Stimulated activated memory B cell treated with anti-CD40 and anti-IgM and Interleukin-4, amounts not matched to agents 10 μg/mL and 1 μg/mL and 100 μg/mL, for 72 hours (primary cell): ENCODE results near the gene NMU.
"Not testable (repeated sequence)": the region's sequence is repeated elsewhere in the genome, so short reads cannot be mapped to it uniquely, and the experiment has no call there.

Source experiments
- ATAC-seq: fragments of 150-1000 bp; cut with Tn5 transposase; 2 replicates; pipeline ENCODE4 v1.10.0; 2021
- H3K27ac Mint-ChIP-seq: one replicate; pipeline ENCODE4 v1.8.0; 2022; ENCODE audit warnings: mild to moderate bottlenecking, mixed read lengths
- H3K27me3 Mint-ChIP-seq: one replicate; pipeline ENCODE4 v1.8.0; 2022; ENCODE audit warnings: mixed read lengths
- H3K36me3 Mint-ChIP-seq: one replicate; pipeline ENCODE4 v1.8.0; 2022; ENCODE audit warnings: mixed read lengths
- H3K4me1 Mint-ChIP-seq: one replicate; pipeline ENCODE4 v1.8.0; 2022; ENCODE audit warnings: mixed read lengths
- H3K4me3 Mint-ChIP-seq: one replicate; pipeline ENCODE4 v1.8.0; 2022; ENCODE audit warnings: mild to moderate bottlenecking, moderate library complexity, mixed read lengths
- H3K9me3 Mint-ChIP-seq: one replicate; pipeline ENCODE4 v1.8.0; 2022; ENCODE audit warnings: mixed read lengths

Gene NMU

GRCh38 chr4:55553441-55554201 lies 82.5 kb downstream of the NMU start:
- no peak overlapping the region for H3K27ac Mint-ChIP-seq
- H3K36me3 Mint-ChIP-seq = no peaks in the 10 kb centered on the region
- peak; percentile 83 for ATAC-seq
- H3K4me1 Mint-ChIP-seq = no peaks in the 10 kb centered on the region
- H3K27me3 Mint-ChIP-seq = no peaks in the 10 kb centered on the region
- H3K4me3 Mint-ChIP-seq = peak overlapping the region; percentile 48
- H3K9me3 Mint-ChIP-seq = peaks cover 3% of the 10 kb centered on the region

GRCh38 chr4:55551964-55552363 lies 84.1 kb downstream of the NMU start:
- not testable (repeated sequence) for ATAC-seq, H3K4me3 Mint-ChIP-seq, H3K4me1 Mint-ChIP-seq

GRCh38 chr4:55549888-55550287 lies 86.2 kb downstream of the NMU start:
- Mint-ChIP-seq H3K4me3 (no peak overlapping the region), H3K9me3 (no peaks in the 10 kb centered on the region), H3K27me3 (no peaks in the 10 kb centered on the region), H3K27ac (no peak overlapping the region), H3K36me3 (no peaks in the 10 kb centered on the region), H3K4me1 (peaks cover 7% of the 10 kb centered on the region)
- no peak for ATAC-seq

More at GRCh38 chr4:55551964-55552363, 84.1 kb downstream of the NMU start:
- not testable (repeated sequence) for H3K27me3 Mint-ChIP-seq, H3K36me3 Mint-ChIP-seq, H3K9me3 Mint-ChIP-seq, H3K27ac Mint-ChIP-seq

- Mint-ChIP-seq H3K36me3 (no peaks in the 10 kb centered on the region), H3K27ac (peak overlapping the region; percentile 93), H3K27me3 (no peaks in the 10 kb centered on the region), H3K4me3 (peak overlapping the region; percentile 85), H3K9me3 (no peaks in the 10 kb centered on the region), H3K4me1 (peaks cover 19% of the 10 kb centered on the region)
- no peak for ATAC-seq
Observed at GRCh38 chr4:55547918-55548317, 88.2 kb downstream of the NMU start.

GRCh38 chr4:55547466-55547770 lies 88.7 kb downstream of the NMU start:
- no peak for ATAC-seq
- H3K9me3 Mint-ChIP-seq = no peaks in the 10 kb centered on the region
- H3K4me3 Mint-ChIP-seq = peak overlapping the region; percentile 85
- H3K27me3 Mint-ChIP-seq = no peaks in the 10 kb centered on the region
- H3K27ac Mint-ChIP-seq = peak overlapping the region; percentile 93
- H3K36me3 Mint-ChIP-seq = no peaks in the 10 kb centered on the region
- peaks cover 19% of the 10 kb centered on the region for H3K4me1 Mint-ChIP-seq

DNA sequence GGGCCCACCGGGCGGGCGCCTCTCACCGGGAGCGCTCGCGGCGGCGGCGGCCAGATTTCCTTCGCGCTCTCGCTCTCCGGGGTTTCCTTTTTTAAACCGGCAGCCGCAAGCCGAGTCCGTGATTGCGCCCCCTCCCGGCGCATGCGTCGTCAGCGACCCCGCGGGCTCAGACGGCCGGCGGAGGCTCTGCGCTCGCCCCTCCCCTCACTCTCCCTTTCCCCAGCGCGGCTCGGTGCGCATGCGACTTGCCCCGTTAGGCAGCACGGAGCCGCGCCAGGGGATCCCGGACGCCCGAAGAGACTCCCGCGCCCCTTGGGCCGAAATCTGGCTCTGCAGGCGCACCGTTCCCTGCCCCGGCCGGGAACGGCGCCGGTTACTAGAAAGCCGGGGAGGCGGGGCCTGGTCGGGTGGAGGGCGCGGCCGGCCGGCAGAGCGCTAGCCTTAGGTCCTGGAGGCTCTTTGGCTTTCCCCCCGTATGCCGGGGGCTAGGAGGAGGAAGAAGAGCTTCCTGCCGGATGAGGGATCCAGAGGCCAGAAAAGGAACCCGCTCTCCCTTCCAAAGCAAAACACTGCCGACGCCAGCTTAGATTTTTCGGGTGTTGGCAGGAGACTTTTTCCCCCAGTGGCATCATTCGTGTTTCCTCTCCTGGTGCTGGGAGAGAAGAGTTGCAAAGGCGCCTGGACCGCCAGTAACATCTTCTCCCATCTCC lies 89.2 kb downstream of the NMU start, which contains the start of gene CLOCK:
TSS of gene CLOCK (minus strand) at position 154 of the 710 bp plus-strand sequence. CDS start 64,124 bp downstream, outside the sequence.
- peak within 1 kb of the TSS; percentile 93 for H3K27ac Mint-ChIP-seq
- H3K36me3 Mint-ChIP-seq = no peaks in the 10 kb centered on the region
- H3K4me3 Mint-ChIP-seq = peak within 1 kb of the TSS; percentile 94
- H3K4me1 Mint-ChIP-seq = peaks cover 19% of the 10 kb centered on the region
- no peaks in the 10 kb centered on the region for H3K9me3 Mint-ChIP-seq
- no peaks in the 10 kb centered on the region for H3K27me3 Mint-ChIP-seq
- peak; percentile 88 for ATAC-seq

GRCh38 chr4:55546506-55546755 lies 89.7 kb downstream of the NMU start:
- H3K4me1 Mint-ChIP-seq = peaks cover 19% of the 10 kb centered on the region
- H3K4me3 Mint-ChIP-seq = peak overlapping the region; percentile 85
- H3K36me3 Mint-ChIP-seq = no peaks in the 10 kb centered on the region
- H3K27ac Mint-ChIP-seq = peak overlapping the region; percentile 93
- no peaks in the 10 kb centered on the region for H3K27me3 Mint-ChIP-seq
- H3K9me3 Mint-ChIP-seq = no peaks in the 10 kb centered on the region
- peak; percentile 82 for ATAC-seq

- no peaks in the 10 kb centered on the region for H3K9me3 Mint-ChIP-seq
- H3K4me3 Mint-ChIP-seq = peak overlapping the region; percentile 94
- no peaks in the 10 kb centered on the region for H3K27me3 Mint-ChIP-seq
- ATAC-seq = peak; percentile 78
- H3K4me1 Mint-ChIP-seq = peaks cover 19% of the 10 kb centered on the region
- H3K27ac Mint-ChIP-seq = peak overlapping the region; percentile 93
- no peaks in the 10 kb centered on the region for H3K36me3 Mint-ChIP-seq
Observed at GRCh38 chr4:55545641-55546505, 90.2 kb downstream of the NMU start.
